K562 (cell line): ENCODE measurements around the gene TAPBPL. TPM values are rescaled to one million over a fixed set of nuclear protein-coding genes. Genes with fewer than 3 reads are reported as not detected.

Experiments used
- AFF4 ChIP-seq: sonication (generic); formaldehyde crosslinking; IDR thresholded peaks from 2 replicates; pipeline ENCODE4 v1.8.0; 2023; ENCODE audit warnings: mild to moderate bottlenecking, missing genetic modification reagents
- ARNT ChIP-seq, 2 experiments: fragments of 450-650 bp; IDR thresholded peaks; 2 replicates each; pipeline ENCODE4 v1.6.1; 2016; ENCODE audit warnings: mild to moderate bottlenecking in 1 of 2
- CHD2 ChIP-seq: IDR thresholded peaks from 2 replicates; pipeline ENCODE4 v1.6.1; 2011; ENCODE audit warnings: low read depth, low read length
- HOMEZ ChIP-seq: fragments of 250-450 bp; sonication (Bioruptor Pico); IDR thresholded peaks from 2 replicates; pipeline ENCODE4 v1.4.0; 2020; ENCODE audit warnings: mild to moderate bottlenecking, moderate library complexity
- KLF10 ChIP-seq: fragments of 250-450 bp; sonication (Bioruptor Pico); IDR thresholded peaks from 2 replicates; pipeline ENCODE4 v1.6.1; 2021; ENCODE audit warnings: matching md5 sums
- KLF16 ChIP-seq: IDR thresholded peaks from 2 replicates; pipeline ENCODE4 v1.6.1; 2016; ENCODE audit warnings: antibody characterized with exemption
- MEF2D ChIP-seq: conservative IDR thresholded peaks from 2 replicates; pipeline ENCODE4 v1.6.1; 2016; ENCODE audit warnings: low read depth, missing genetic modification characterization, missing compliant biosample characterization
- MTA3 ChIP-seq: fragments of 450-650 bp; formaldehyde crosslinking; IDR thresholded peaks from 2 replicates; pipeline ENCODE4 v1.6.1; 2017; ENCODE audit warnings: mild to moderate bottlenecking, borderline replicate concordance
- NONO ChIP-seq, 2 experiments: fragments of 200-400 bp in 1 of 2; fragments of 450-650 bp in 1 of 2; formaldehyde crosslinking in 1 of 2; IDR thresholded peaks; 2 replicates each; pipeline ENCODE4 v1.6.1; 2017; ENCODE audit warnings: low read depth in 2 of 2, mild to moderate bottlenecking in 2 of 2, moderate library complexity in 2 of 2, low read length in 1 of 2
- PATZ1 ChIP-seq: fragments of 250-450 bp; sonication (Bioruptor Pico); IDR thresholded peaks from 2 replicates; pipeline ENCODE4 v1.5.0; 2020; ENCODE audit warnings: mild to moderate bottlenecking, borderline replicate concordance
- POLR2AphosphoS2 ChIP-seq: IDR thresholded peaks from 2 replicates; pipeline ENCODE4 v1.6.1; 2012; ENCODE audit warnings: low read length, improper control_type of control experiment
- SFPQ ChIP-seq: fragments of 200-400 bp; formaldehyde crosslinking; IDR thresholded peaks from 2 replicates; pipeline ENCODE4 v1.6.1; 2017; ENCODE audit warnings: mild to moderate bottlenecking, low read depth, low read length, moderate library complexity
- SMARCC2 ChIP-seq: fragments of 450-650 bp; IDR thresholded peaks from 2 replicates; pipeline ENCODE4 v1.6.1; 2017; ENCODE audit warnings: antibody characterized with exemption, moderate library complexity, mild to moderate bottlenecking, low read depth
- TEAD4 ChIP-seq, 2 experiments: sonication (generic) in 1 of 2; formaldehyde crosslinking in 1 of 2; IDR thresholded peaks; 2 replicates each; pipeline versions ENCODE4 v1.6.1 to v1.8.0; 2012 to 2022; ENCODE audit warnings: borderline replicate concordance in 1 of 2, inconsistent platforms in 1 of 2, low read length in 1 of 2, mild to moderate bottlenecking in 1 of 2, missing genetic modification reagents in 1 of 2
- TRIM28 ChIP-seq: fragments of 450-650 bp; IDR thresholded peaks from 2 replicates; pipeline ENCODE4 v1.6.1; 2017
- U2AF1 ChIP-seq: fragments of 200-400 bp; formaldehyde crosslinking; optimal IDR thresholded peaks from 2 replicates; pipeline ENCODE3; 2017; ENCODE audit warnings: mild to moderate bottlenecking, low read depth, low read length, moderate library complexity
- ZNF146 ChIP-seq: IDR thresholded peaks from one replicate; pipeline ENCODE4 v1.6.1; 2018; ENCODE audit warnings: missing compliant biosample characterization; ENCODE audit not compliant: unreplicated experiment
- polyA plus RNA-seq, 8 experiments: library from polyadenylated mRNA; depleted of rRNA in 4 of 8; stranded (reverse) in 5 of 8; unstranded in 3 of 8; fragments of >200 nt; fragmentation: Nextera tagmentation in 2 of 8; fragmentation: Illumina TruSeq in 1 of 8; extraction: Ambion mirVana in 2 of 8; extraction: Trizol in 1 of 8; gene quantifications; 2 replicates each; pipeline versions ENCODE4 v1.2.1 to v1.2.3, GENCODE V29; 2011 to 2014; ENCODE audit warnings: inconsistent platforms in 1 of 8, missing spikeins in 1 of 8
- total RNA-seq, 7 experiments: library from RNA; depleted of rRNA in 6 of 7; stranded (reverse); fragments of >200 nt in 6 of 7; fragmentation: Illumina TruSeq in 2 of 7; extraction: Trizol in 2 of 7; gene quantifications; 2 replicates each; pipeline versions ENCODE4 v1.2.1 to v1.2.3, GENCODE V29; 2011 to 2021; ENCODE audit warnings: low replicate concordance in 1 of 7

The TAPBPL gene
- total and polyA plus RNA-seq, 9 of the 15 experiments (the other 6 are each of a cell fraction or from before 2014, with no cell fraction given), result 0.29 to 1.6 (median 0.45) TPM

GRCh38 chr12:6493497-6494257 is 41.8 kb downstream of the TAPBPL start, which contains the start of gene NCAPD2 (continued):
- TF ChIP-seq SFPQ, result no peak
- no peak for TF ChIP-seq POLR2AphosphoS2
- TF ChIP-seq MEF2D, result no peak
- TF ChIP-seq MTA3, result no peak
- TF ChIP-seq KLF10 (CRISPR knock-in tag), result no peak
- TF ChIP-seq KLF16, result no peak
- no peak for TF ChIP-seq SMARCC2
- TF ChIP-seq AFF4 (CRISPR knock-in tag), result no peak
- TF ChIP-seq U2AF1, result no peak
- peak; percentile 35; the same call in 1 of the 2 replicates for TF ChIP-seq TEAD4 (IDR thresholded peaks at IDR 0.05; ENCODE audit: low read length)
- TF ChIP-seq TEAD4 (CRISPR knock-in tag; IDR thresholded peaks at IDR 0.05; ENCODE audit: borderline replicate concordance), result no peak
- peak in 1 of 2 experiments; percentile 46; a peak in 1 of 4 replicates for TF ChIP-seq ARNT (IDR thresholded peaks at IDR 0.05)
- no peak for TF ChIP-seq HOMEZ (CRISPR knock-in tag)
- no peak for TF ChIP-seq TRIM28
- TF ChIP-seq ZNF146 (CRISPR knock-in tag), result no peak
- no peak for TF ChIP-seq CHD2
- no peak for TF ChIP-seq NONO (IDR thresholded peaks at IDR 0.05; ENCODE audit: low read depth in 2 of 2, low read length in 1 of 2)
- no peak for TF ChIP-seq PATZ1 (CRISPR knock-in tag)
